ENCODE measurements around the gene EHBP1L1. TPM values are rescaled to one million over a fixed set of nuclear protein-coding genes. Genes with fewer than 3 reads are reported as not detected.

The EHBP1L1 gene
- total and polyA plus RNA-seq, 2 of the 13 experiments (the other 11 are each of a cell fraction or from before 2014, with no cell fraction given) = 8.3 to 10.6 TPM

GRCh38 chr11:65529475-65530156 is 46.2 kb upstream of the EHBP1L1 start (continued):
- no peak for TF ChIP-seq PHF5A (CRISPR knock-in tag; IDR thresholded peaks at IDR 0.05; ENCODE audit: low read depth, unreplicated experiment)
- no peak for TF ChIP-seq ZBTB26 (CRISPR knock-in tag; IDR thresholded peaks at IDR 0.05; ENCODE audit: borderline replicate concordance)
- TF ChIP-seq FOXP4 (CRISPR knock-in tag; IDR thresholded peaks at IDR 0.05) = peak; percentile 50; the same call in 1 of the 2 replicates
- TF ChIP-seq, protein P1, sequence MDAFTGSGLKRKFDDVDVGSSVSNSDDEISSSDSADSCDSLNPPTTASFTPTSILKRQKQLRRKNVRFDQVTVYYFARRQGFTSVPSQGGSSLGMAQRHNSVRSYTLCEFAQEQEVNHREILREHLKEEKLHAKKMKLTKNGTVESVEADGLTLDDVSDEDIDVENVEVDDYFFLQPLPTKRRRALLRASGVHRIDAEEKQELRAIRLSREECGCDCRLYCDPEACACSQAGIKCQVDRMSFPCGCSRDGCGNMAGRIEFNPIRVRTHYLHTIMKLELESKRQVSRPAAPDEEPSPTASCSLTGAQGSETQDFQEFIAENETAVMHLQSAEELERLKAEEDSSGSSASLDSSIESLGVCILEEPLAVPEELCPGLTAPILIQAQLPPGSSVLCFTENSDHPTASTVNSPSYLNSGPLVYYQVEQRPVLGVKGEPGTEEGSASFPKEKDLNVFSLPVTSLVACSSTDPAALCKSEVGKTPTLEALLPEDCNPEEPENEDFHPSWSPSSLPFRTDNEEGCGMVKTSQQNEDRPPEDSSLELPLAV (CRISPR knock-in tag; conservative IDR thresholded peaks at IDR 0.05; ENCODE audit: low read depth) = no peak
- TF ChIP-seq ERF (CRISPR knock-in tag; IDR thresholded peaks at IDR 0.05) = no peak
- TF ChIP-seq, protein P2, sequence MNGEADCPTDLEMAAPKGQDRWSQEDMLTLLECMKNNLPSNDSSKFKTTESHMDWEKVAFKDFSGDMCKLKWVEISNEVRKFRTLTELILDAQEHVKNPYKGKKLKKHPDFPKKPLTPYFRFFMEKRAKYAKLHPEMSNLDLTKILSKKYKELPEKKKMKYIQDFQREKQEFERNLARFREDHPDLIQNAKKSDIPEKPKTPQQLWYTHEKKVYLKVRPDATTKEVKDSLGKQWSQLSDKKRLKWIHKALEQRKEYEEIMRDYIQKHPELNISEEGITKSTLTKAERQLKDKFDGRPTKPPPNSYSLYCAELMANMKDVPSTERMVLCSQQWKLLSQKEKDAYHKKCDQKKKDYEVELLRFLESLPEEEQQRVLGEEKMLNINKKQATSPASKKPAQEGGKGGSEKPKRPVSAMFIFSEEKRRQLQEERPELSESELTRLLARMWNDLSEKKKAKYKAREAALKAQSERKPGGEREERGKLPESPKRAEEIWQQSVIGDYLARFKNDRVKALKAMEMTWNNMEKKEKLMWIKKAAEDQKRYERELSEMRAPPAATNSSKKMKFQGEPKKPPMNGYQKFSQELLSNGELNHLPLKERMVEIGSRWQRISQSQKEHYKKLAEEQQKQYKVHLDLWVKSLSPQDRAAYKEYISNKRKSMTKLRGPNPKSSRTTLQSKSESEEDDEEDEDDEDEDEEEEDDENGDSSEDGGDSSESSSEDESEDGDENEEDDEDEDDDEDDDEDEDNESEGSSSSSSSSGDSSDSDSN (CRISPR knock-in tag; IDR thresholded peaks at IDR 0.05) = peak; percentile 57; the same call in 1 of the 2 replicates
- no peak for TF ChIP-seq ZNF562 (CRISPR knock-in tag; IDR thresholded peaks at IDR 0.05; ENCODE audit: borderline replicate concordance)
- peak; percentile 48; the same call in 1 of the 2 replicates for TF ChIP-seq CREM (IDR thresholded peaks at IDR 0.05)
- no peak for TF ChIP-seq CREM (CRISPR knock-in tag; IDR thresholded peaks at IDR 0.05)
- no peak for TF ChIP-seq CHD2 (IDR thresholded peaks at IDR 0.05; ENCODE audit: low read depth, low read length)
- 0 out of 2 replicates have a peak, but pooled peaks have one; percentile 30 for TF ChIP-seq THAP11 (CRISPR knock-in tag; IDR thresholded peaks at IDR 0.05)
- TF ChIP-seq MTF2 (CRISPR knock-in tag; IDR thresholded peaks at IDR 0.05; ENCODE audit: borderline replicate concordance) = no peak
- no peak for TF ChIP-seq ZNF841 (CRISPR knock-in tag; IDR thresholded peaks at IDR 0.05; ENCODE audit: borderline replicate concordance)
- peak; percentile 95 to 96 for TF ChIP-seq NR2F1 (CRISPR knock-in tag; IDR thresholded peaks at IDR 0.05)
- no peak for TF ChIP-seq RBM22 (optimal IDR thresholded peaks at IDR 0.05; ENCODE audit: low read length)
- no peak for TF ChIP-seq YY1 (IDR thresholded peaks at IDR 0.05; ENCODE audit: insufficient read depth, insufficient replicate concordance, low read depth, low read length)
- peak; percentile 42 for TF ChIP-seq GABPB1 (CRISPR knock-in tag; IDR thresholded peaks at IDR 0.05)
- no peak for TF ChIP-seq TBP (CRISPR knock-in tag; IDR thresholded peaks at IDR 0.05)
- TF ChIP-seq, protein P3, sequence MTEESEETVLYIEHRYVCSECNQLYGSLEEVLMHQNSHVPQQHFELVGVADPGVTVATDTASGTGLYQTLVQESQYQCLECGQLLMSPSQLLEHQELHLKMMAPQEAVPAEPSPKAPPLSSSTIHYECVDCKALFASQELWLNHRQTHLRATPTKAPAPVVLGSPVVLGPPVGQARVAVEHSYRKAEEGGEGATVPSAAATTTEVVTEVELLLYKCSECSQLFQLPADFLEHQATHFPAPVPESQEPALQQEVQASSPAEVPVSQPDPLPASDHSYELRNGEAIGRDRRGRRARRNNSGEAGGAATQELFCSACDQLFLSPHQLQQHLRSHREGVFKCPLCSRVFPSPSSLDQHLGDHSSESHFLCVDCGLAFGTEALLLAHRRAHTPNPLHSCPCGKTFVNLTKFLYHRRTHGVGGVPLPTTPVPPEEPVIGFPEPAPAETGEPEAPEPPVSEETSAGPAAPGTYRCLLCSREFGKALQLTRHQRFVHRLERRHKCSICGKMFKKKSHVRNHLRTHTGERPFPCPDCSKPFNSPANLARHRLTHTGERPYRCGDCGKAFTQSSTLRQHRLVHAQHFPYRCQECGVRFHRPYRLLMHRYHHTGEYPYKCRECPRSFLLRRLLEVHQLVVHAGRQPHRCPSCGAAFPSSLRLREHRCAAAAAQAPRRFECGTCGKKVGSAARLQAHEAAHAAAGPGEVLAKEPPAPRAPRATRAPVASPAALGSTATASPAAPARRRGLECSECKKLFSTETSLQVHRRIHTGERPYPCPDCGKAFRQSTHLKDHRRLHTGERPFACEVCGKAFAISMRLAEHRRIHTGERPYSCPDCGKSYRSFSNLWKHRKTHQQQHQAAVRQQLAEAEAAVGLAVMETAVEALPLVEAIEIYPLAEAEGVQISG (CRISPR knock-in tag; IDR thresholded peaks at IDR 0.05) = peak; percentile 63

Data from HepG2 (cell line).